Pancreas (tissue), 10 donors: Measurements from ENCODE around the gene PPM1F. TPM values are rescaled to one million over a fixed set of nuclear protein-coding genes. Genes with fewer than 3 reads are reported as not detected.

Experiments used
- ATAC-seq, 4 donors: fragments of 200-7000 bp; cut with Tn5 transposase; one replicate each; pipeline versions ENCODE4 v1.8.0 to v1.9.1; 2020; ENCODE audit warnings: mild to moderate bottlenecking in 4 of 4, moderate library complexity in 4 of 4
- DNase-seq, 6 donors: peaks; one replicate each; pipeline ENCODE4 v3.0.0-alpha.2; 2020
- FAIRE-seq: peaks from 2 replicates; lab custom pipeline; 2012; peaks lifted over from hg19 to GRCh38; lab: Jason Lieb, UNC
- H3K27ac ChIP-seq, 4 donors: fragments of 200-600 bp; sonication (generic); 1 replicate in 3 of 4; 2 replicates in 1 of 4; pipeline versions ENCODE4 v1.5.0 to v1.8.0; 2020
- H3K27me3 ChIP-seq, 4 donors: fragments of 200-600 bp; one replicate each; pipeline ENCODE4 v1.8.0; 2021
- H3K36me3 ChIP-seq, 3 donors: fragments of 200-600 bp; sonication (generic) in 1 of 3; one replicate each; pipeline versions ENCODE4 v1.5.0 to v1.8.0; 2020 to 2021
- H3K4me1 ChIP-seq, 3 donors: fragments of 200-600 bp; one replicate each; pipeline ENCODE4 v1.8.0; 2021
- H3K4me3 ChIP-seq, 4 donors: fragments of 200-600 bp; sonication (generic) in 2 of 4; one replicate each; pipeline versions ENCODE4 v1.5.0 to v1.8.0; 2020 to 2021
- H3K9me3 ChIP-seq, 4 donors: fragments of 200-600 bp; one replicate each; pipeline ENCODE4 v1.8.0; 2021
- WGBS, 2 donors: extraction: QIAGEN DNeasy Blood & Tissue Kit; methylation state at CpG; one replicate each; pipeline ENCODE4 v1.1.7; 2013; 5-methylcytosine and 5-hydroxymethylcytosine counted together
- intact Hi-C, 3 donors: fragments of 100-400 bp; cut with DNase I; formaldehyde crosslinking; loops; one replicate each; pipeline versions ENCODE4 v1.11.1 to v1.14.2; 2022
- polyA plus RNA-seq, 2 donors: library from polyadenylated mRNA; stranded (reverse); fragments of 200-250 nt; gene quantifications; one replicate each; pipeline ENCODE4 v1.2.3, GENCODE V29; 2013
- total RNA-seq, 6 donors: library from RNA; stranded (reverse); fragmentation: NEBNext Ultra II Directional in 4 of 6; extraction: Animal tissue kit (Norgen Biotek cat#: 25700) in 4 of 6; gene quantifications; one replicate each; pipeline versions ENCODE4 v1.2.1 to v1.2.4, GENCODE V29; 2021 to 2023
- TF ChIP-seq, protein P1 (sequence below), 4 donors: fragments of 200-600 bp; sonication (generic) in 3 of 4; IDR thresholded peaks; one replicate each; pipeline versions ENCODE4 v1.5.0 to v1.8.0; 2021; ENCODE audit warnings: antibody characterized with exemption in 4 of 4
- donor health status: healthy with polysubstance abuse.
- donor health status: DM: no; HTN: no; CAD: no; lungs with moderate emphysema.
- donor health status: DM: no; HTN: no; CAD: no.
- donor health status: control.
- donor health status: control.
- donor health status: Bipolar disorder and iron deficiency.
- donor health status: DM: yes; HTN: yes; CAD: no.
- donor health status: DM: no; HTN: no; CAD: no.
- donor health status: DM: no; HTN: no; CAD: no.
- donor health status: DM: yes; HTN: yes; CAD: no.

The PPM1F gene
- total and polyA plus RNA-seq, 8 donors: 9.2 to 16.0 (median 10.2) TPM

DNA sequence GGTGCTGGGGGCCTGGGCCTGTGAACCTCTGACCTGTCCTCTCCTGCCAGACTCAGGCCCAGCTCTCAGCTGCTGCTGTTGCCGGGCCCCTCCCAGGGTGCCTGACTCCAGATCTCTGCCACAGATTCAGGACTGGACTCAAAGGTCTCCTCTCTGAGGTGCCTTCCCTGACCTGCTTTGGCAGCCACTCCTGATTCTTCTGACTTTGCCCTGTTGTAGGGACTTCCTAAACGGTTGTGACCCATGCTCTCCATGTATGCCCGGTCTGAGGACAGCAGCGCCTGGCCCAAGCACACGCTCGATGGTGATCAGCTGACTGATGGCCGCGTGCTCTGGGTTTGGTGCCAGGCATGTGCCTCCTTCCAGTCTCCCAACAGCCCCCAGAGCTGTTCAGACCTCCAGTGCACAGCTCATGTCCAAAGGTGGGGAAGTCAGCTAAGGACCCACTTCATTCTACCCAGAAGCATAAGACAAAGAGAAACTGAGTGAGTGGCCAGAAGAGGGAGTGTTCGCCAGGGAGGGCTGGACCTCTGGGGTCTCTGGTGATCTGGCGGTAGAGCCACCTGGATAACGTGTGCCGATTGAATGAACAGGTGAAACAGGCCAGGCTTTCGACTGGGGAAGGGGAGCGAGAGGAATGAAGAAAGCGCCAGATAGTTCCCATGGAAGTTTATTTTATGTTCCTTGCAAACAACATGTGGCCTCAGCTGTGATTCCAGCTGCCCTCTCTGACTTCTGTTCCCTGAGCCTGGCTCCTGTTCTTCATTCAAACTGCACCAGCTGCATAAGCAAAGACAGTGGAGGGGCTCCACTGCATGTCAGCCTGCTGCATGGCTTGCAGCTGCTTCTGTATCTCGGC, 38.0 kb upstream of the PPM1F start:
- DNase-seq: no peak
- no peak for ATAC-seq
- intact Hi-C loops: no loop called here
- no peak overlapping the region for H3K4me3 ChIP-seq
- no peaks in the 10 kb centered on the region for H3K36me3 ChIP-seq
- 53 to 60% methylated on average over 16 of the region's 16 CpGs for WGBS, 2 donors
- no peak overlapping the region for H3K27ac ChIP-seq
- no peak for FAIRE-seq
- H3K27me3 ChIP-seq: no peaks in the 10 kb centered on the region
- TF ChIP-seq, protein P1, sequence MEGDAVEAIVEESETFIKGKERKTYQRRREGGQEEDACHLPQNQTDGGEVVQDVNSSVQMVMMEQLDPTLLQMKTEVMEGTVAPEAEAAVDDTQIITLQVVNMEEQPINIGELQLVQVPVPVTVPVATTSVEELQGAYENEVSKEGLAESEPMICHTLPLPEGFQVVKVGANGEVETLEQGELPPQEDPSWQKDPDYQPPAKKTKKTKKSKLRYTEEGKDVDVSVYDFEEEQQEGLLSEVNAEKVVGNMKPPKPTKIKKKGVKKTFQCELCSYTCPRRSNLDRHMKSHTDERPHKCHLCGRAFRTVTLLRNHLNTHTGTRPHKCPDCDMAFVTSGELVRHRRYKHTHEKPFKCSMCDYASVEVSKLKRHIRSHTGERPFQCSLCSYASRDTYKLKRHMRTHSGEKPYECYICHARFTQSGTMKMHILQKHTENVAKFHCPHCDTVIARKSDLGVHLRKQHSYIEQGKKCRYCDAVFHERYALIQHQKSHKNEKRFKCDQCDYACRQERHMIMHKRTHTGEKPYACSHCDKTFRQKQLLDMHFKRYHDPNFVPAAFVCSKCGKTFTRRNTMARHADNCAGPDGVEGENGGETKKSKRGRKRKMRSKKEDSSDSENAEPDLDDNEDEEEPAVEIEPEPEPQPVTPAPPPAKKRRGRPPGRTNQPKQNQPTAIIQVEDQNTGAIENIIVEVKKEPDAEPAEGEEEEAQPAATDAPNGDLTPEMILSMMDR (IDR thresholded peaks at IDR 0.05): no peak
- H3K4me1 ChIP-seq: no peaks in the 10 kb centered on the region
- H3K9me3 ChIP-seq: no peaks in the 10 kb centered on the region

DNA sequence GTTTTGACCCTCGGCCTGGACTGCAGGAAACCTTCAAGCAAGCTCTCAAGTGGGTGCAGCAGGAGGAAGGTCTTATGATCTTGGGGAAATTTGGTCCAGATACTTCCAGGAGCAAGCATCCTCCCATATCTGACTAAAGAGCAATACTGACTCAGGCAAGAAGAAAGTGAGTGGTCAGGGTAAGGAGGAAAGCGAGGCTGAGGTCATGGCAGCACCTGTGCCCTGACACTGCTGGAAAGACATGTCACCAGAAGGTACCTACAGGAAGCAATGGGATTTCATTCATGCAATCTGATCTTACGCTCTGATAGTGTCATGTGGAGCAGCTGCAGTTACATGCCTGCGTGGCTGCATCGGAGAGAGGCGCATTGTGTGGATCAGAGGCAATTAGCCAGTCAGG, 36.4 kb upstream of the PPM1F start:
- Histone ChIP-seq H3K9me3 (no peaks in the 10 kb centered on the region), H3K36me3 (no peaks in the 10 kb centered on the region), H3K27ac (no peak overlapping the region), H3K4me1 (no peaks in the 10 kb centered on the region), H3K4me3 (no peak overlapping the region), H3K27me3 (no peaks in the 10 kb centered on the region)
- TF ChIP-seq, protein P1 (IDR thresholded peaks at IDR 0.05): no peak
- DNase-seq (no peak), ATAC-seq (no peak), FAIRE-seq (no peak)
- 62 to 74% methylated on average over 6 of the region's 6 CpGs for WGBS, 2 donors
- intact Hi-C loops: no loop called here

DNA sequence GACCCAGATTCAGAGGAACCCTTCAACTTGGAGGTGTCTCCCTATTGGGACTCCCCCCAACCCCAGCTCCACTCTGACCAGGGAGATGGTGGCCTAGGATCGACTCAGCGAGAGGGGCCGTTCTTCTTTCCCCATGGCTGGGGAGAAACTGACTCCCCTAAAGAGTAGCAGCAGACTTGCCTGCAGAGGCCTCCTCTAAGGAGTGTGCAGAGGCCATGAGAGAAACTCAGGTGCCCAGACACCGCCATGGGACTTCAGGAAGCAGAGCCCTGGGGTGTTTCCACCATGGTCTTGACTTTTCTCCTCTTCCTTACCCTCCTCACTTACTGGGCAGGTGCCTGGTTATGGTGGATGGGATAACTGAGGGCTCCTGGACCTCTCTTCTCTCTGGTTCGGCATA, 32.6 kb upstream of the PPM1F start:
- H3K4me3 ChIP-seq: no peak overlapping the region
- no peaks in the 10 kb centered on the region for H3K27me3 ChIP-seq
- H3K4me1 ChIP-seq: peaks cover 4 to 10% (median 6%) of the 10 kb centered on the region in 3 donors
- no peaks in the 10 kb centered on the region for H3K9me3 ChIP-seq
- H3K36me3 ChIP-seq: no peaks in the 10 kb centered on the region
- intact Hi-C loops: no loop called here
- WGBS, 2 donors: 90 to 91% methylated on average over 5 of the region's 5 CpGs
- DNase-seq: no peak
- TF ChIP-seq, protein P1 (IDR thresholded peaks at IDR 0.05): no peak
- H3K27ac ChIP-seq: no peak overlapping the region
- no peak for FAIRE-seq
- ATAC-seq: no peak

DNA sequence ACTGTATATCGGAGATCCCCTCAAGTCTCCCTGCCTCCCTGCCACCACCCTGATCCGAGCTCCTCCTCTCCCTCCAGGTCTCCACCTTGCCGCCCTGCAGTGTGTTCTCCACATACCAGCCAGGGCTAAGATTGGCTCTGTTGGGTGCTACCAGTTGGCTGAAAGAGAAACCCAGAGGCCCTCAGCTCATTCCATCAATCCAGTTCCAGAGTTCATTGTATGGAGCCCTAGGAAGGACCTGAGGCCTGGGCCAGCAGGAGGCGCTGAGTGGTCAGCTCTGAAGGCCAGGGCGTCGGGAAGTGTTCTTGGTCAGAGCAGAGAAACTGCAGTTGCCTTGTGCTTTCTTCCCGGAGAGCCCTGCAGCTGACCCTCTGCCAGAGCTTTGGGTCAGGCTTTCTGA, 32.1 kb upstream of the PPM1F start:
- Histone ChIP-seq H3K27ac (no peak overlapping the region), H3K9me3 (no peaks in the 10 kb centered on the region), H3K4me3 (no peak overlapping the region), H3K4me1 (peaks cover 4 to 10% (median 6%) of the 10 kb centered on the region in 3 donors), H3K36me3 (no peaks in the 10 kb centered on the region), H3K27me3 (no peaks in the 10 kb centered on the region)
- DNase-seq (no peak), FAIRE-seq (no peak), ATAC-seq (no peak)
- TF ChIP-seq, protein P1 (IDR thresholded peaks at IDR 0.05): no peak
- 32 to 40% methylated on average over 7 of the region's 7 CpGs for WGBS, 2 donors
- intact Hi-C loops: no loop called here
